ENCODE data around the gene PARD6G. TPM values are rescaled to one million over a fixed set of nuclear protein-coding genes. Genes with fewer than 3 reads are reported as not detected.

Gene PARD6G
- total RNA-seq, 4 donors from 2014 or later, result 33.3 to 64.1 (median 46.2) TPM

GRCh38 chr18:80234398-80234797 is 12.9 kb downstream of the PARD6G start:
- TF ChIP-seq, protein P1, sequence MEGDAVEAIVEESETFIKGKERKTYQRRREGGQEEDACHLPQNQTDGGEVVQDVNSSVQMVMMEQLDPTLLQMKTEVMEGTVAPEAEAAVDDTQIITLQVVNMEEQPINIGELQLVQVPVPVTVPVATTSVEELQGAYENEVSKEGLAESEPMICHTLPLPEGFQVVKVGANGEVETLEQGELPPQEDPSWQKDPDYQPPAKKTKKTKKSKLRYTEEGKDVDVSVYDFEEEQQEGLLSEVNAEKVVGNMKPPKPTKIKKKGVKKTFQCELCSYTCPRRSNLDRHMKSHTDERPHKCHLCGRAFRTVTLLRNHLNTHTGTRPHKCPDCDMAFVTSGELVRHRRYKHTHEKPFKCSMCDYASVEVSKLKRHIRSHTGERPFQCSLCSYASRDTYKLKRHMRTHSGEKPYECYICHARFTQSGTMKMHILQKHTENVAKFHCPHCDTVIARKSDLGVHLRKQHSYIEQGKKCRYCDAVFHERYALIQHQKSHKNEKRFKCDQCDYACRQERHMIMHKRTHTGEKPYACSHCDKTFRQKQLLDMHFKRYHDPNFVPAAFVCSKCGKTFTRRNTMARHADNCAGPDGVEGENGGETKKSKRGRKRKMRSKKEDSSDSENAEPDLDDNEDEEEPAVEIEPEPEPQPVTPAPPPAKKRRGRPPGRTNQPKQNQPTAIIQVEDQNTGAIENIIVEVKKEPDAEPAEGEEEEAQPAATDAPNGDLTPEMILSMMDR (IDR thresholded peaks at IDR 0.05), result no peak
- no peak for TF ChIP-seq POLR2A (IDR thresholded peaks at IDR 0.05)
- DNase-seq, result no peak
- no peak overlapping the region for H3K27ac ChIP-seq
- WGBS, 2 donors, result 88 to 95% methylated on average over 2 of the region's 2 CpGs
- intact Hi-C loops (cut with DNase I), result no loop called here
- no peaks in the 10 kb centered on the region for H3K9me3 ChIP-seq
- no peaks in the 10 kb centered on the region for H3K36me3 ChIP-seq
- H3K27me3 ChIP-seq, result no peaks in the 10 kb centered on the region
- peaks cover 5 to 11% of the 10 kb centered on the region in 2 donors for H3K4me1 ChIP-seq
- no peak overlapping the region for H3K4me3 ChIP-seq (replicated peaks in 1 of 3)

DNA sequence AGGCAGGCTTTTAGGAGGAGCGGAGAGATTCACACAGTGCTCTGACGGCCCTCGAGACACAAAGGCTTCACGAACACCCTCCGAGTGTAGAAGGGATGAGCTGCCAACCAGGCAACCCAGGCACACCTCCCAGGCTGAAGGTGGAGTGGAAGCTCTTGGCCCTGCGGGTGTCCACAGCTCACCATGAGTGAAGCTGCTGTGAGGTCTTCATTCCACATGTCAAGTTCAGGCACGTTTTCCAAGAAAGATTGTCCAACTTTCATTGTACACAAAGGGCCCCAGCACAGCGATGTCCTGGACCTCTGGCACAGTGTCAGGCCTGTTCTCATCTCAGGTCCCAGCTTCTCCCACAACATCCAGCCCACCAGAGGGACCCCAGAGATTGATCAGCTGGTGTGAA is 13.4 kb downstream of the PARD6G start:
- Histone ChIP-seq H3K4me3 (replicated peaks in 1 of 3) (no peak overlapping the region), H3K27ac (no peak overlapping the region), H3K4me1 (peaks cover 5 to 11% of the 10 kb centered on the region in 2 donors), H3K27me3 (no peaks in the 10 kb centered on the region), H3K36me3 (no peaks in the 10 kb centered on the region), H3K9me3 (no peaks in the 10 kb centered on the region)
- DNase-seq, result no peak
- 74 to 87% methylated on average over 8 of the region's 8 CpGs for WGBS, 2 donors
- no peak for TF ChIP-seq POLR2A (IDR thresholded peaks at IDR 0.05)
- TF ChIP-seq, protein P1 (IDR thresholded peaks at IDR 0.05), result no peak
- intact Hi-C loops (cut with DNase I), result no loop called here

DNA sequence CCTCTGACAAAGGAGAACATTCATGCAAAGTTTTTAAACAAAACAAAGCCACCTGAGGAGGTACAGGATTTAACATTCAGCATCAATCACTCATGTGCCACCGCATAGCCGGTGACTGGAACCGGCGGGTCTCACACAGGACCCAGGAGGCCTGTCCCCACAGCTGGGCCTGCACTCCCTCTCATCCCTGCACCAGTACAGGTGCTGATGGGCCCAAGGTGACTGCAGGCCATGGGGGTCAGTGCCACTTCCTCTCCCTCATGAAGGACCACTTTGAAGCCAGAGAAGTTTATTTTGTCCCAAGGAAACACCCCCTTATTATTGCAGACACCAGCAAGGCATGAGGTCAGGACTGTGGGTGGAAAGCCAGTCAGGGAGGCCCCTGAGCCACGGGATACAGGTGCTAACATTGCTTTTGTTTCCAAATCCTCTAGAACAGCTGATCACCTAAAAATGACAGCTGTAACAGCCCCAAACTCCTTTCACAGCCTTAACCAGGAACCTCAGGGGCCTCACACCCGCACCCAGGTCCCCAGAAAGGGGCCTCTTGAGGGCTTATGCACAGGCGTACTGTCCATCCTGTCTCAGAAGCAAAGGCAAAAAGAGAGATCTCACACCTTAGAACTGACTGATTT is 14.0 kb downstream of the PARD6G start:
- no peak overlapping the region for H3K4me3 ChIP-seq (replicated peaks in 1 of 3)
- intact Hi-C loops (cut with DNase I), result no loop called here
- H3K4me1 ChIP-seq, result peaks cover 5 to 15% of the 10 kb centered on the region in 2 donors
- H3K27ac ChIP-seq, result no peak overlapping the region
- H3K27me3 ChIP-seq, result no peaks in the 10 kb centered on the region
- H3K9me3 ChIP-seq, result no peaks in the 10 kb centered on the region
- TF ChIP-seq, protein P1 (IDR thresholded peaks at IDR 0.05), result no peak
- TF ChIP-seq POLR2A (IDR thresholded peaks at IDR 0.05), result no peak
- WGBS, 2 donors, result 68 to 78% methylated on average over 7 of the region's 7 CpGs
- no peaks in the 10 kb centered on the region for H3K36me3 ChIP-seq
- DNase-seq, result no peak

DNA sequence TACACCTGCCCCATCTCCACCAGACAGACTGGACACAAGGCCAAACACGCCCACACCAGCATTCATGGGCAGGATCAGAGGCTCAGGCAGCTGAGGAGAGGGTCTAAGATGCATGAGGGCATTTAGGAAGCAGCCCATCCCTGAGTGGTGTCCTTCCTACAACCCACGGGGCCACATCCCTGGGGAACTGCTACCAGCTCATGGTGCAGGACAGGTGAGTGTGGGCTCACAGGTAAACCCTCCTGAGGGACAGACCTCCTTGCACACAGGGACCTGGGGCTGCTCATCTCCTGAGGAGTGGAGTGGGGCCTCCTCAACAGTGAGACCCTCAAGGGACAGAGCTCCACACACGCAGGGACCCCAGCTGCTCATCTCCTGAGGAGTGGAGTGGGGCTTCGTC is 14.6 kb downstream of the PARD6G start:
- intact Hi-C loops (cut with DNase I), result no loop called here
- Histone ChIP-seq H3K4me3 (replicated peaks in 1 of 3) (no peak overlapping the region), H3K4me1 (peaks cover 5 to 18% of the 10 kb centered on the region in 2 donors), H3K36me3 (no peaks in the 10 kb centered on the region), H3K9me3 (no peaks in the 10 kb centered on the region), H3K27ac (no peak overlapping the region), H3K27me3 (no peaks in the 10 kb centered on the region)
- TF ChIP-seq POLR2A (IDR thresholded peaks at IDR 0.05), result no peak
- TF ChIP-seq, protein P1 (IDR thresholded peaks at IDR 0.05), result no peak
- 86 to 87% methylated on average over 3 to 4 of the region's 4 CpGs for WGBS, 2 donors
- no peak for DNase-seq

GRCh38 chr18:80232030-80232429 is 15.3 kb downstream of the PARD6G start:
- no peak overlapping the region for H3K4me3 ChIP-seq (replicated peaks in 1 of 3)
- H3K4me1 ChIP-seq, result peaks cover 11 to 25% of the 10 kb centered on the region in 2 donors
- no peaks in the 10 kb centered on the region for H3K36me3 ChIP-seq
- H3K27ac ChIP-seq, result no peak overlapping the region
- no peak for TF ChIP-seq POLR2A (IDR thresholded peaks at IDR 0.05)
- TF ChIP-seq, protein P1 (IDR thresholded peaks at IDR 0.05), result no peak
- 96 to 97% methylated on average over 5 of the region's 5 CpGs for WGBS, 2 donors
- H3K9me3 ChIP-seq, result no peaks in the 10 kb centered on the region
- DNase-seq, result no peak
- H3K27me3 ChIP-seq, result no peaks in the 10 kb centered on the region
- intact Hi-C loops (cut with DNase I), result no loop called here

Measured in thyroid gland (tissue), 4 donors.